Activated naive CD4-positive, alpha-beta T cell treated with anti-CD3 and anti-CD28 coated beads, Interleukin-2, amount 50 U/mL, for 24 hours (primary cell): ENCODE data around the gene SLC6A4.
A peak's percentile ranks its signal among the peaks of the same experiment; 100 is the strongest.

Source experiments
- H3K27ac Mint-ChIP-seq: one replicate; pipeline ENCODE4 v1.8.0; 2021; ENCODE audit warnings: mild to moderate bottlenecking, mixed read lengths
- H3K27me3 Mint-ChIP-seq: one replicate; pipeline ENCODE4 v1.8.0; 2021; ENCODE audit warnings: mixed read lengths
- H3K36me3 Mint-ChIP-seq: one replicate; pipeline ENCODE4 v1.8.0; 2021; ENCODE audit warnings: mixed read lengths
- H3K4me1 Mint-ChIP-seq: one replicate; pipeline ENCODE4 v1.8.0; 2021; ENCODE audit warnings: mixed read lengths
- H3K4me3 Mint-ChIP-seq: one replicate; pipeline ENCODE4 v1.8.0; 2021; ENCODE audit warnings: mild to moderate bottlenecking, mixed read lengths
- H3K9me3 Mint-ChIP-seq: one replicate; pipeline ENCODE4 v1.8.0; 2021; ENCODE audit warnings: mixed read lengths

The SLC6A4 gene

DNA sequence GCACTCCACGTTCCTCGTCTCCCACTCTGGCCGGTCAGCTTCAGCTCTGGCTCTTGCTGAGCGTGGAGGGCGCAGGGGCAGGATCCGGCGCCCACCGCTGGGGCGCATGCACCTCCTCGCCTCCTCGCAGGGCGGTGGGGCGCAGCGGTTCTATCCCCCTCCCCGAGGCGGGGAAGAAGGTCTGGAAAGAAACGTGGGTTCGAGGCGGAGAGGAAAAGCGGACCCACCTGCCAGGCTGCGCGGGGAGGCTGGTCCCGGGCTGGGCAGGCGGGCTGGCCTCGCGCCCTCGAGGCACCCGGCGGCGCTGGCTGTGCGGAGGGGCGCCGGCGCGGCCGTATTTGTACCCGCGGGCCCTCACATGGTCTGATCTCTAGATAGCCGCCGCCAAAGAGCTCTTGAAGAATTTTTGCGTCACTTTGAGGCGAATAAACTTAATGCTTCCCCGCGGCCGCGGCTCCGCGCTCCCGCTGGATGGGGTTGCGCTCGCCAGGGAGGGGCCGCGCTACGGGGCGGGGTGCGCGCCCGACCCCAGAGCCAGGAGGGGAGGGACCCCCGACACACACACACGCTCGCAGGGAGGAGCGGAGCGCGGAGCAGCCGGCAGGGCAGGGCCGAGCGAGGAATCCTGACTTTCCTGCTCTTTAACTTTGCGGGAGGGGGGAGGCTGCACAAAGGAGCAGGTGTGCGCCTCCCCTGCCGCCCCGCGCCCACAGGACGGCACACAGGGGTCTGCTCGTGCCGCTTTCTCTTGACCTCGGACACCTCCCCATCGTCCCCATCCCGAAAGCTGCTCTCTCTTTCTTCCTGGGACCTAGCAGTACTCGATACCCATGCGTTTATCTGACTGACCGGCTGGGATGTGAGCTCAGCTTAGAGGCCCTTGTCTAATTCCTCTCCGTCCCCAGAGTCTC is at the start of gene SLC6A4:
TSS of gene SLC6A4 (minus strand) at position 312 of the 911 bp plus-strand sequence. CDS start 13,739 bp downstream, outside the sequence.
- H3K36me3 Mint-ChIP-seq: no peaks in the 10 kb centered on the region
- H3K27me3 Mint-ChIP-seq: peaks cover 39% of the 10 kb centered on the region
- H3K27ac Mint-ChIP-seq: no peak within 1 kb of the TSS
- peaks cover 21% of the 10 kb centered on the region for H3K4me1 Mint-ChIP-seq
- no peaks in the 10 kb centered on the region for H3K9me3 Mint-ChIP-seq
- H3K4me3 Mint-ChIP-seq: peak within 1 kb of the TSS; percentile 80

DNA sequence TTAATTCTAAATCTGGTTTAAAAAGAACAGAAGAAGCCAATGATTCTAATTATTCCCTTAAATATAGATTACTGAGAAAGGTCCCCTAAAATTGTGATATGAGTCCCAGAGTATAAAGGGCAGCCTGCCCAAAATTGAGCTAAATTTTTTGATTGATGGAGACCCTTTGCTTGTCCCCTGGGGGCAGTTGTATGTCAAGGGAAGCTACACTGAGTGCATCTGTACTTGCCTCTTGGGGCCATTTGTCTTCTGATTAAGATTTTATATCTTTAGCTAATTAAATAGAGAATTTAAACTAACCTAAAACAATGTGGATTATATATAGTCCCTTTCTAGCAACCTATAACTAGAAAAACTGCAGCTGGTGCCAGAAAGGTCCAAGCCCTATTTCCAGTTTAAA is 43.7 kb upstream of the SLC6A4 start:
- Mint-ChIP-seq H3K4me3 (no peak overlapping the region), H3K36me3 (peaks cover 14% of the 10 kb centered on the region), H3K4me1 (peaks cover 5% of the 10 kb centered on the region), H3K9me3 (no peaks in the 10 kb centered on the region), H3K27ac (no peak overlapping the region), H3K27me3 (no peaks in the 10 kb centered on the region)

DNA sequence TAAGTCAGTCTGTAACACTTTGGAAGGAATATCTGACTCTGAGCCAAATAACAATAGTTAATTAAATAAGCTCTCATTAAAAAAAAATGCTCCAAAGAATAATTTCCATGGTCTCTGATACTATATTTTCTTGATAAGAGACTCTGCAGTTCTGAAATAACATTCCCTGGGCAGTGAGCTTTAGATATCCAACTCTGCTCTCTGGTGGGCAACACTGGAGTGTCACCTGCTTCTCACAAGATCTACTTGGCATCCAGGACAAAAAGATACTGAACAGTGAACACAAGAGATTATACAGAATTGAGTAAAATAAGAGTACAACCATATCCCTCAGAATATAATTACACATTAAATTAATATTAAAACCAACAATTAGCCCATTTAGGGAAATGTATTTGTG is 42.5 kb upstream of the SLC6A4 start:
- Mint-ChIP-seq H3K27me3 (no peaks in the 10 kb centered on the region), H3K9me3 (no peaks in the 10 kb centered on the region), H3K4me1 (peaks cover 5% of the 10 kb centered on the region), H3K4me3 (no peak overlapping the region), H3K27ac (no peak overlapping the region), H3K36me3 (peaks cover 18% of the 10 kb centered on the region)

DNA sequence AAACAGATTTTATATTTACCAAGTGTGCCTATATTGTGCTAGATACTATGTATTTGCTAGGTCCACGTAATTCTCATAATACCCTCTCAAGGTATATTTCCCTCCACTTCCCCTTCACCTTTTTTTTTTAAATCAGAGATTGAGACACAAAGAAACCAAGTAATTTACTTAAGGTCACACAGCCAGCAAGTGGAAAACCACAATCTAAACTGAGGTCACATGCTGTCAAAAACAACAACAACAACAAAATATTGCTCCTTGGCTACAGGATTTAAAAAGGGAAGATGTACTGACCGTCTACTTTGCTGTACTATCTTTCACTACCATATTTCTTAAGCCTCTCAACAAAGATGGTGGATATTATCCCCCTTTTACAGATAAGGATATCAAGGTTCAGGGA is 40.4 kb upstream of the SLC6A4 start:
- peak overlapping the region; percentile 73 for H3K27ac Mint-ChIP-seq
- H3K4me1 Mint-ChIP-seq: no peaks in the 10 kb centered on the region
- peaks cover 21% of the 10 kb centered on the region for H3K36me3 Mint-ChIP-seq
- no peak overlapping the region for H3K4me3 Mint-ChIP-seq
- no peaks in the 10 kb centered on the region for H3K27me3 Mint-ChIP-seq
- H3K9me3 Mint-ChIP-seq: no peaks in the 10 kb centered on the region

DNA sequence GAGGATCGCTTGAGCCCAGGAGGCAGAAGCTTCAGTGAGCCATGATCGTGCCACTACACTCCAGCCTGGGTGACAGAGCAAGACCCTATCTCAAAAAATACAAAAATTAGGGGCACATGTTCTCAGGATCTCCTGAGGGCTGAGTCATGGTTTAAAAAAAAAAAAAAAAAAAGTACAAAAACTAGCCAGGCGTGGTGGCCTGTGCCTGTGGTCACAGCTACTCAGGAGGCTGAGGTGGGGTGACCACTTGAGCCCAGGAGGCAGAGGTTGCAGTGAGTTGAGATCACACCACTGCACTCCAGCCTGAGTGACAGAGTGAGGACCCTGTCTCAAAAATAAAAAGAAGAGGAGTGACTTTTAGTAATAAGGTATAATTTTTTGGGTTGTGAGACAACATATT is 39.4 kb upstream of the SLC6A4 start:
- no peaks in the 10 kb centered on the region for H3K27me3 Mint-ChIP-seq
- H3K9me3 Mint-ChIP-seq: no peaks in the 10 kb centered on the region
- no peak overlapping the region for H3K27ac Mint-ChIP-seq
- no peaks in the 10 kb centered on the region for H3K4me1 Mint-ChIP-seq
- H3K36me3 Mint-ChIP-seq: peaks cover 24% of the 10 kb centered on the region
- H3K4me3 Mint-ChIP-seq: no peak overlapping the region

DNA sequence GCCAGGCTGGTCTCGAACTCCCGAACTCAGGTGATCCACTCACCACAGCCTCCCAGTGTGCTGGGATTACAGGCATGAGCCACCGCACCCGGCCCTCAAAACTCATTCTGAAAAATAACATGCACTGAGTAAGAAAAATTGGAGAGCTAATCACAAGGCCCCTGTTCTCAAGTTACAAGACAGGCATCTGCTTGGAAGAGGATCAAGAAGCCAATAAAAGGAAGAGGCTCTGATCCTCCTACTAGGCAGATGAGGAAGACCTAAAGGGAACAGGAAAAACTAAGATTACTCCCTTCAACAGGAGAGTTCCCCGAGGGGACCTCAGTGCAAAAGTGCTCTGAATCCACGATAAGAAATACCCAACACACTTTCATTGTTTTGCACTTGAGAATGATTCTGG is 37.9 kb upstream of the SLC6A4 start:
- H3K4me3 Mint-ChIP-seq: no peak overlapping the region
- no peaks in the 10 kb centered on the region for H3K27me3 Mint-ChIP-seq
- peaks cover 26% of the 10 kb centered on the region for H3K36me3 Mint-ChIP-seq
- H3K27ac Mint-ChIP-seq: no peak overlapping the region
- no peaks in the 10 kb centered on the region for H3K9me3 Mint-ChIP-seq
- H3K4me1 Mint-ChIP-seq: no peaks in the 10 kb centered on the region

DNA sequence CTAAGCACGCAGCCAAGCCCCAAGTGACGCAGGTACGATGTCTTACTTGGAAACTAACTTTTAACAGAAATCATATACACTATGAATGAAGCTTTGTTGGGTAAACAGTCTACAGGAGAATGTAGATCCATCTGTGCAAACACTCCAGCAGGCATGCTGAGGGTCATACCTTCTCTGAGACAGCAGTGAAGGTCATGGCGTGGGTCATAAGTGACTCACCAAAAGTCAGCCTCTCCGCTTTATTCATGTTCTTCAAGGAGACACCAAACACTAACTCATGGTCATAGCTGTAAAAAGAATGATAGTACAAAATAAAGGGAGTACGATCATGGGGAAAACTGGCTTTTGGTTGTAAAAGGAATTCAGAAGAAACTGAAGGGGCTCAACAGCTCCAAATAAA is 35.6 kb upstream of the SLC6A4 start:
- Mint-ChIP-seq H3K27me3 (no peaks in the 10 kb centered on the region), H3K36me3 (peaks cover 23% of the 10 kb centered on the region), H3K9me3 (no peaks in the 10 kb centered on the region), H3K4me1 (no peaks in the 10 kb centered on the region), H3K27ac (no peak overlapping the region), H3K4me3 (no peak overlapping the region)

DNA sequence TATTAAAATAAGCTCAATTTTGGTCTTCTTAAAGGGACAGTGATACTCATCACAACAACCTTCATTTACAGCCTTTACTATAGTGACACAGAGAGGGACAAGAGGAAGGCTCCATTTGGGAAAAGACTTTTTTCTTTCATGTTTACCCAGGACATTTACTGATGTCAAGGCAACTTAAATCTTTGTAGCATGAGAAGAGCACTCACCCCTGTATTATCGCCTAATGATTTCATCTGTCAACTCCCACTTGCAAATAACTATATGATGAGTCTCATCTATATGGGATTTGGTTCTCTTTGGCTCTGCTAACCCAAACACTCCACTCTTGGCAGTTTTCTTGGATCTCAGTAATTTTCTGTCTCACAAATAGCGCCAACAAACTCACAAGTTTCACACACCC is 32.1 kb upstream of the SLC6A4 start:
- no peaks in the 10 kb centered on the region for H3K27me3 Mint-ChIP-seq
- H3K9me3 Mint-ChIP-seq: no peaks in the 10 kb centered on the region
- H3K4me1 Mint-ChIP-seq: no peaks in the 10 kb centered on the region
- H3K4me3 Mint-ChIP-seq: no peak overlapping the region
- peaks cover 28% of the 10 kb centered on the region for H3K36me3 Mint-ChIP-seq
- no peak overlapping the region for H3K27ac Mint-ChIP-seq

DNA sequence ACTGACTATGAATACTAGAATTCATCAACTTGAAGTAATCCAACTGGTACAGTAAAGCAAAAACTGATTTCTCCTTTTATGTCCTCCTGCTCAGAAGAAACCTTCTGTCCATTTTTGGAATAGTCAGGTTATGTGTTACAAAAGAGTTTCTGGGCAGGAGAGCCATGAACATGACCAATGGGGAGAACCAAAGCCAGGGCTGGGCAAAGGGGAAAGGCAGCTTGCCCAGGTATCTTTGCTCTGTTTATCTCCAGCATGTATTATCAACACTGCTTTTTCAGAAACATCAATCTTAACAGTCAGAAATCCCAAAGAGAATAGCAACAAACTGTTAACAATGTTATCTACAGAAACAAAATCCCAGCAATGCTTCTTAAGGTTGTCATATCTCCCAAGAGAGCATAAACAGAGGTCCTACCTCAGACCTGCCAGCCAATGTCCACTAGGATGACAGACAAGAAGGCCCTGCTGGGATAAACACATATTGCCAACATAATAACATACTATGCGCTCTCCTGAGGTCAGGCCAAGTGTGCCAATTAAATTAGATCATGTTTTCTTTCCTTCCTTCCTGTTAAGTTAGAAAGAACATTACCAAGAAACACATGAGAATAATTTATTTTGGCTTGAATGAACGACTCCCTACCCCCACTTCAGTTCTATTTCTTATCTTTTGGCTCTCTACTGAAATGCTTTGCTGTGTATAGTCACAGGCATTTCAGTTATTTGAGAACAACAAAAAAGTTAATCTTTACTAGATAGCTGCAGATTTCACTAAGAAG is 28.2 kb upstream of the SLC6A4 start:
- Mint-ChIP-seq H3K27ac (no peak overlapping the region), H3K27me3 (no peaks in the 10 kb centered on the region), H3K4me1 (no peaks in the 10 kb centered on the region), H3K9me3 (no peaks in the 10 kb centered on the region), H3K36me3 (peaks cover 26% of the 10 kb centered on the region), H3K4me3 (no peak overlapping the region)

DNA sequence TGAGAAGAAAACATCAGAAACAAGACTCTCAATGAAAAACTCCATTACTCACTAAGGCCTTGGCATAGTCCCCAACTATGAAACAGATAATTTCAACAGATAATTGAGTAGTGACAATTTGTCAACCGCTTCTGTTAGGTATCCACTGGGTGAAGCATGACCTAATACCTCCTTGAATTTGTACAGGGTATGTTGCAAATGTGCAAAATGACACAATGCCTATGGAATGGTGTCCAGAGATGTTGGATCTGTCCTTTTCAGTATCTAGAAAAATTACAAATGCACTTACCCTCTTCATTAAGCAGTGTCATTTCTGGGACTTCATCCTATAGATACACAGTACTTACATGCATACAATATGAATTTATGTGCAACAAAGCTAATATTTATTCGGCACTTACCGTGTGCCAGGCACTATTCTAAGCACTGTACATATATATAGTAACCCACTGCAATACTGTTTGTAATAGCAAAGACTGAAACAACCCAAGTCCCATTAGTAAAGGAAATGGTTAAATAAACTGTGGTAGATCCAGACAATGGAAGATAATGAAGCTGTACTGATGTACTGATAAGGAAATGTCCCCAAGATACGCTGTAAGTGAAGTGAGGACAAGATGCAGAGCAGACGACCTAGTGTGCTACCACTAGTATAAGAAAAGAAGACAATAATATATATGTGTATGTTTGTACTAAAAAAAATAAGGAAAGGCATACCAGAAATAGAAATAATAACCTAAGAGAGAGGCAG is 21.4 kb upstream of the SLC6A4 start:
- H3K4me1 Mint-ChIP-seq: no peaks in the 10 kb centered on the region
- H3K36me3 Mint-ChIP-seq: peaks cover 20% of the 10 kb centered on the region
- no peaks in the 10 kb centered on the region for H3K27me3 Mint-ChIP-seq
- no peaks in the 10 kb centered on the region for H3K9me3 Mint-ChIP-seq
- no peak overlapping the region for H3K27ac Mint-ChIP-seq
- no peak overlapping the region for H3K4me3 Mint-ChIP-seq

DNA sequence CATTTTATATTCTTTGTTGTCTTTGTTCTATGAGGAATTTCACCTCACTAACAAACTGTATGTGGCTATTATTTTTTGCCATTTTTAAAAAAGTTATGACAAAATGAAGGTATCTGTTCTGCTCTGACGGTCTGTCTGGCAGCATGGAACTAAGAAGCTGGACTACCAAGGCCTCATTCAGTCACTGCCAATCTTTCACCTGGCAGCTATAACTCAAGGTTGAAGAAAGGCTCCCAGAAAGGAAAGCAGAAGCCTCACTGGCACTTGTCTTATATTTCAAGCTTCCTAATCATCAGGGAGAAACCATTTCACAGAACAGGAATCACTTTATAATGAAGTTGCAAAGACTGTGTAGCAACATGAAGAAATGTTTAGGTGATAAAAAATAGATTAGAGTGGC is 18.7 kb upstream of the SLC6A4 start:
- peaks cover 25% of the 10 kb centered on the region for H3K36me3 Mint-ChIP-seq
- no peak overlapping the region for H3K4me3 Mint-ChIP-seq
- no peak overlapping the region for H3K27ac Mint-ChIP-seq
- H3K4me1 Mint-ChIP-seq: no peaks in the 10 kb centered on the region
- no peaks in the 10 kb centered on the region for H3K27me3 Mint-ChIP-seq
- no peaks in the 10 kb centered on the region for H3K9me3 Mint-ChIP-seq

DNA sequence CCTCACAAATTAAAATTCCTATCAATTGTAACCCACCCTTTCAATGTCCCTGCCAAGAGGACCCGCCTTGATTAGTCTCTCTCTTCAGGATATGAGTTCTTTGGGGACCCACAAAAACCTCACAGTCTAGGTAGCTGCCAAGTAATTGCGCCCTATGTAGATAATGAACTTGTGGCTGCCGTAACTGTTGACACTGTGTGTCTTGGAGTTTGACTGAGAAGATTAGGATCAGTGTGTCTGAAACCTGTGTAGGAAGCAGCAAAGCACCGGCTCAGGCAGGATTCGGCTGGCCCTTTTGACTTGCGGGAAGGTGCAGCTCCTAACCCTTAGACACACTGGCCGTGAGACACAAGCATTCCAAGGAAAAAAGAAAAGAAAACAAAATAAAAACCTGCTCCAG is 17.8 kb upstream of the SLC6A4 start:
- H3K27ac Mint-ChIP-seq: no peak overlapping the region
- H3K4me3 Mint-ChIP-seq: no peak overlapping the region
- peaks cover 27% of the 10 kb centered on the region for H3K36me3 Mint-ChIP-seq
- H3K27me3 Mint-ChIP-seq: no peaks in the 10 kb centered on the region
- H3K4me1 Mint-ChIP-seq: no peaks in the 10 kb centered on the region
- no peaks in the 10 kb centered on the region for H3K9me3 Mint-ChIP-seq

DNA sequence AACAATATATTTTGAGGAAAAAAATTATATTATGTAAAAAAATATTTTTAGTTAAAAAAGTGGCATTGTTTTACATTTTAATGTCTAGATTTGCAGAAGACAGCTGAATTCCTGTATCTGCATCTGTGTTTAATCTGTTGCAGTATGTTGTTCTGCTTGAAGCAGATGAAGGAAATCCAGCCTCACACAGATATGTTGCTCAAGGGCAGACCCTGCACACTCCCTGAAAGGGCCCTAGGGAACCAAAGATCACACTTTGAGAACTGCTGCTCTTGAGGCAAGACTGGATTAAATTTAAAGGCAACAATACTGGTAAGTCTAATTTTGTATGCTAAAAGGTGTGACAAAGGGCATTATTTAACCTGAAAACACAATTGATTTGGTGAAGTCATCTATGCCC is 16.4 kb upstream of the SLC6A4 start:
- Mint-ChIP-seq H3K27me3 (no peaks in the 10 kb centered on the region), H3K4me1 (no peaks in the 10 kb centered on the region), H3K9me3 (no peaks in the 10 kb centered on the region), H3K4me3 (no peak overlapping the region), H3K27ac (no peak overlapping the region), H3K36me3 (peaks cover 31% of the 10 kb centered on the region)

DNA sequence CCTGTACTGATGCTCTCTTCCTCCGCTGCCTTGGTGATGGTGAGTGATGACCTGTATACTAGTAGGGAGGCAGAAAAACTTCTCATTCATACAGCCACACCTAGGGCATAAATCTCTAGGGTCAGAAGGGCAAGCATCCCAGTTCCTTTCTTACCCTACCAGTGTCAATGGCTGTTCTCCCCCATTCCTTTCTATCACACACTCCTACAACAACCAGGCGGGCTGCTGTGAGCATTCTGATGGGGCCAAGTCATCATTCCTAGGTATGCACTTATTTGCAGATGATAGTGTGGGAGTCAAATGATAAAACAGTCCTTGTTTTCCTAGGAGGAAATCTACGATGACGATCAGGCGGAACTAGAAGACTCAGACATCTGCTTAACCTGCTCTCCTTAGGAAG is 14.0 kb upstream of the SLC6A4 start:
- no peaks in the 10 kb centered on the region for H3K9me3 Mint-ChIP-seq
- H3K27ac Mint-ChIP-seq: no peak overlapping the region
- no peaks in the 10 kb centered on the region for H3K27me3 Mint-ChIP-seq
- no peaks in the 10 kb centered on the region for H3K4me1 Mint-ChIP-seq
- peaks cover 36% of the 10 kb centered on the region for H3K36me3 Mint-ChIP-seq
- no peak overlapping the region for H3K4me3 Mint-ChIP-seq

DNA sequence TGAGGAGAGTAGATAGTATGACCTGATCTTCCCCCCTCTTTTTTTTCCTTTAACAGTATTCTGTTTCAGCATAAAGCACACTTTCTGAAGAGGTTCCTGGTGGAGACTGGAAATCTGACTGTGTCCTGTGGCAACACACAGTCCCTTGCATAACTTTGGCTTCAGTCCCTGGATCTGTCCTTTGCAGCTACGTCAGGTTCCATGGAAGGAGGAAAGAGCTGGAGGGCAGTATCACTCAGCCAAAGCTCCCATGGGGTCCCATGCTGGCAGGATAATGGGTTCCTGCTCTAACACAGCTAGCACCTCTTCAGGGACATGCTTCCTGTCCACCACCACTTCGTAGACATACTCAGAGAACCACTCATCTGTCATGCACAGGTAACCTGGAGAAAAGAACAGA is 13.3 kb upstream of the SLC6A4 start:
- no peaks in the 10 kb centered on the region for H3K9me3 Mint-ChIP-seq
- no peak overlapping the region for H3K4me3 Mint-ChIP-seq
- no peaks in the 10 kb centered on the region for H3K4me1 Mint-ChIP-seq
- peaks cover 36% of the 10 kb centered on the region for H3K36me3 Mint-ChIP-seq
- H3K27me3 Mint-ChIP-seq: no peaks in the 10 kb centered on the region
- no peak overlapping the region for H3K27ac Mint-ChIP-seq

DNA sequence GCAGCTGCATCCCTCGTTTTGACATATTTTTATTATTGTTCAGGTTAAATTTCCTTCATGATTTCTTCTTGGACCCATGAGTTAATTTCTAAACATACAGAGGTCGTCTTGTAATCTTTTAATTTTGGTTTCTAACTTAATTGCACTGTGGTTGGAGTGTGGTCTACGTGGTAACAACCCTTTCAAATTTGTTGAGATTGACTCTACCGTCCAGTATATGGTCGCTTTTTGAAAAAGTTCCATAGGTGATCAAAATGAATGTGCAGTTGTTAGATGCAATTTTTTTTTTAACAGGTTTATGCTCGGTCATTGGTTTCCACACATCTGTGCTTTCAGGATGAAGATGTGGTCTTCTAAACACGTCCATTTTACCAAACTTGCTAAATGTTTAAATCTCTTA is 11.0 kb upstream of the SLC6A4 start:
- Mint-ChIP-seq H3K9me3 (no peaks in the 10 kb centered on the region), H3K27ac (no peak overlapping the region), H3K4me3 (no peak overlapping the region), H3K27me3 (peaks cover 1% of the 10 kb centered on the region), H3K36me3 (peaks cover 32% of the 10 kb centered on the region), H3K4me1 (no peaks in the 10 kb centered on the region)
